ENCODE data around the gene RARS1. TPM values are rescaled to one million over a fixed set of nuclear protein-coding genes. Genes with fewer than 3 reads are reported as not detected.
"Not testable (repeated sequence)": the region's sequence is repeated elsewhere in the genome, so short reads cannot be mapped to it uniquely, and the experiment has no call there.

The RARS1 gene
- total RNA-seq, 1 donor from 2014 or later = 78.3 TPM

GRCh38 chr5:168481330-168481788 is 4.9 kb upstream of the RARS1 start:
- DNase-seq (ENCODE audit: low spot score) = no peak

- no peak for DNase-seq (ENCODE audit: low spot score)
Observed at GRCh38 chr5:168482361-168482760, 3.9 kb upstream of the RARS1 start.

GRCh38 chr5:168489059-168489458 is 2.8 kb downstream of the RARS1 start:
- DNase-seq (ENCODE audit: low spot score) = no peak

GRCh38 chr5:168494057-168494555 is 7.8 kb downstream of the RARS1 start:
- no peak for DNase-seq (ENCODE audit: low spot score)

DNA sequence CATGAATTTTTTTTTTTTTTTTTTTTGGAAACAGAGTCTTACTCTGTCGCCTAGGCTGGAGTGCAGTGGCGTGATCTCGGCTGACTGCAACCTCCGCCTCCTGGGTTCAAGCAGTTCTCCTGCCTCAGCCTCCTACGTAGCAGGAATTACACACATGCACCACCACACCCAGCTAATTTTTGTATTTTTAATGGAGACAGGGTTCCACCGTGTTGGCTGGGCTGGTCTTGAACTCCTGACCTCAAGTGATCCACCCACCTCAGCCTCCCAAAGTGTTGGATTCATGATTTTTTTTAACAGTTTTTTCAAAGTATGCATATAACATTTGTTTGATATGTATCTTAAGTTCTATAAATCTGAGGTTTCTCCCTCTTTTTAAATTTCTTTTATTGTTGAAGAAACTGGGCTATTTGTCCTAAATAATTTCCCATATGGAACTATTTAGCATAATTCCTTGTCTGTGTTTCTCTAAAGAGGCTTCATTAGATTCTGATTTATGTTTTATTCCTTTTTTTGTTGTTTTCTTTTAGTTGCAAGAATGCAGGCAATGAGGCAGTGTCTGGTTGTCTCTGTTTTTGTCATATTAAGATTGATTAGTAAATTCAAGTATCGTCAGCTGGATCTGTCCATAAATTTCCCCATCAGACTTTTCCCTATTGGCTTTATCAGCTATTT is 16.4 kb downstream of the RARS1 start:
- DNase-seq (ENCODE audit: low spot score) = no peak

- DNase-seq (ENCODE audit: low spot score) = no peak
Observed at GRCh38 chr5:168513861-168514428, 27.7 kb downstream of the RARS1 start.

- no peak for DNase-seq (ENCODE audit: low spot score)
Observed at GRCh38 chr5:168525856-168526255, 39.6 kb downstream of the RARS1 start.

GRCh38 chr5:168527756-168528295 is 41.6 kb downstream of the RARS1 start:
- DNase-seq (ENCODE audit: low spot score) = no peak

DNA sequence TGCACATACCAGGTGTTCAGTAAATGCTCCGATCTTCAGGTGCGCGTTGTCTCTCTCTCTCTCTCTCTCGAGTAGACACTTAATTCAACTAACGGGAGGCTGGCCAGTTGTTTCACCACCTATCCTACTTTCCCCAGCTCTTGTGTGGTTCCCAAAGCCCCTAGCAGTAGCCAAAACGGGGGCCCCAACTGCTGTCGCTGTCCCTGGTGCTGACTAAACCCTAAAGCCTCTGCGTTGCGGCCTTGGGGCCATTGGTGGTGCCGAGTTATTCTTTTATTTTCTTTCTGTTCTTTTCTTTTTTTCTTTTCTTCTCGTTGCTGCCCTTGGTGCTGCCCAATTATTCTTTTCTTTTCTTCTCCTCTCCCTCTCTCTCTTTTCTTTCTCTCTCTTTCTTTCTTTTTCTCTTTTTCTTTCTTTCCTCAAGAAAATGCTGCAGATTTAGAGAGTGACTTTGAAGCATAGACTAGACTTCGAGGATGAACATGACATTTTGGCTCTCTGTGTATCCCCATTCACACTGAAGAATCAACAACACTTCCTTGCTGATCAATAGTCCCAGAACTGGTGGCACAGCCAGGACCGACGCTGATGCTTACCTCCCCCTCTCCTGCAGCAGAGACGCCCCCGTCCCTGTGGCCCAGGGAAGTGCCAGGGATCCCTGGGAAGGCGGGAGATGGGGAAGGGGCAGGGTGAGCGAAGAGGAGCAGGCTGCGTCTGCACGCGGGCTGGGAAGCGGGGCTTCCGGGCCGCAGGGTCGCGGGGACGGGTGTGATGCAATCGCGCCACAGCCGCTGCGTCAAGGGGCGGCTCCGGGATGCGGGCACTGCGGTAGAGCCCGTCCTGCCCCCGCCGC is 42.5 kb downstream of the RARS1 start, which contains the start of gene FBLL1:
FBLL1 (plus strand) TSS at position 785 of the 853 bp plus-strand sequence. CDS start 200 bp downstream, outside the sequence.
- DNase-seq (ENCODE audit: low spot score) = no peak

GRCh38 chr5:168529374-168530234 is 43.3 kb downstream of the RARS1 start:
- DNase-seq (ENCODE audit: low spot score) = no peak

DNA sequence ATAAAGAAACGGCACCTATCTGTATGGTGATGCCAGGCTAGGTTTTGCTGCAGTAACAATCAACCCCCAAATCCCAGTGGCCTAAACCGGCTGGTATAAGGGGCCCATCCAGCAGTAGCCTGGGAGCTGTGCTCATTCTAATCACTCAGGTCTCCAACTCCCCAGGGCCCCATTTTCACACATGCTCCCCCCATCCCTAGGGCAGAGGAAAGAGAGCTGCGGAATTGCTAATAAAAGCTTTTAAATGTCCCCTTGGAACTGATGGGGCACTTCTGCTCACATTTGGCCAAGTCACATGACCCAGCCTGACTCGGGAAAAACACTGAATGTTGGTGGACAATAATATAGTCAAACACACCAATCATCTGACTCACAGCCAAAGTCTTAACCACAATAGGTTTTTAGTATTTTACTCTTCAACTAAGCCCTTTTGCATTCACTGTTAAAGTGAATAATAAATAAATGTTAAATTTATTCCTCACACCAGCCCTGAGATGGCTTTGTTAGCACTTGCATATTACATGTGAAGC is 44.4 kb downstream of the RARS1 start:
- no peak for DNase-seq (ENCODE audit: low spot score)

DNA sequence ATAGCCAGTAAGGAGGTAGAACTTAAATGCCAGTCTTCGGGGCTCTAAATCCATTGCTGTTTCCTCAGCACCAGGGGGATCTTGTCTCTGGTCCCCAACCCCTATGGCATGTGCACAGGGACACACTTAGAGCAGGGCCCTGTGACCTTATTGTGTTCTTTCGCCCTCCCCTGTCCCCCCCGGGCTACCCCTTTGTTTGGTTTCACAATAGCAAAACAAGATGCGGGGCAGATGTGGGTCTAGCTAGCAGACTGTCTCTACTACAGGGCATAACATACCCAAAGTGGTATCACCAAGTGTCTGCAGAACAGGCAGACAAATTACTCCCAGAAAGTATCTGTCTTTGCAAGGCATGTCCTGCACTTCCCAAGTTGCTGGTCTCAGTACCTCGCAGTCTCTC is 44.9 kb downstream of the RARS1 start:
- DNase-seq (ENCODE audit: low spot score) = no peak

DNA sequence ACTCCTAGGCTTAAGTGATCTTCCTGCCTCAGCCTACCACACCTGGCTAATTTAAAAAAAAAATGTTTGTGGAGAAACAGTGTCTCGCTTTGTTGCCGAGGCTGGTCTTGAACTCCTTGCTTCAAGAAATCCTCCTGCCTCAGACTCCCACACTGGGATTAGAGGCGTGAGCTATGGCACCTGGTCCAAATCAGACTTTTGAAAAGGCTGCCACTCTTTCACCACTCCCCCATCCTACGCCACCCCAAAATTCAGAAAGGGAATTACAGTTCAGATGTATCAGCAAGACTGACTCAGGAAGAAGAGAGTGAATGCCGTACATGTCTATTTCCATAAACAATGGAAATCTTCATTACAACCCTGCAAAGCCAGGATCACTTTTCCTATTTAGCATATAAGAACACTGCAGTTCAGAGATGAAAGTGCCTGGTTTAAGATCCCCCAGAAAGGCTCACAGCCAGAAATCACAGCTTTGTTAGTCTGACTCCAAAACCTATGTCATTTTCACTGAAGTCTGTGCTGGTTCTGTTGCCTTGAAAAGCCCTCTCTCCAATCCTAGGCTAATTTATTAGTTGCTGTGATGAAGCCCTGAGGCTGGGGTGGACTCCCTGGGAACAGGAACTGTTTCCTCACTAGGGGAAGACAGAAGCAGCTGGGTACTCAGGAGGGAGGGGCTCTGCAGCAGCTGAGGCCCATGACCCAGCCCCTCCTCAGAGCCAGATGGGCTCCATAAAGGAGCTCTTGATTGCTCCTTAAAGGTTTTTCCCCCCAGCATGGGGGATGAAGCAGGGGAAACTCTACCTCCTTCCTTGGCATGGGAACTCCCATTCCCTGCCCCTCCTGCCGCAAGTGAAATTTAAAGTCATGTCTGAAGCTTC is 46.0 kb downstream of the RARS1 start:
- DNase-seq (ENCODE audit: low spot score) = no peak

GRCh38 chr5:168534351-168534750 is 48.1 kb downstream of the RARS1 start:
- DNase-seq (ENCODE audit: low spot score) = not testable (repeated sequence)

- DNase-seq (ENCODE audit: low spot score) = no peak
Observed at GRCh38 chr5:168537176-168537575, 50.9 kb downstream of the RARS1 start.

GRCh38 chr5:168549554-168549953 is 63.3 kb downstream of the RARS1 start:
- no peak for DNase-seq (ENCODE audit: low spot score)

- no peak for DNase-seq (ENCODE audit: low spot score)
Observed at GRCh38 chr5:168550656-168551055, 64.4 kb downstream of the RARS1 start.

DNA sequence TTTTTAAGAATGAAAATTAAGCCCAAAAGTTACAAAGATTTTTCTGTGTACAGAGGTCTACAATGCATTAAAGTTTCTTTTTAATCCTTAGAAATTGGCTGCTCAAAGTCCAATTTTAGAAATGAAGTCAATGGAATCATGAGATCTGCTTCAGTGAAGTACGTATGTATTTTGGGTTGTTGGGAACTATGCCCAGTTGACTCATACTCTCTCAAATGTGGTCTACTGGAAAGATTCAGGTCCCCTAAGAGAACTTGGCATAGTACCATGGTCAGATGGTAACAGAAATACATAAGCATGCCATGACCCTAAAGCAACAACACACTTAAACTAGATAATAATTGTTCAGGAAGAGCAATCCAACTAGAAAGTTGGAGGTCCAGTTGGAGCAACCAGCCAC is 65.9 kb downstream of the RARS1 start:
- DNase-seq (ENCODE audit: low spot score) = no peak

DNA sequence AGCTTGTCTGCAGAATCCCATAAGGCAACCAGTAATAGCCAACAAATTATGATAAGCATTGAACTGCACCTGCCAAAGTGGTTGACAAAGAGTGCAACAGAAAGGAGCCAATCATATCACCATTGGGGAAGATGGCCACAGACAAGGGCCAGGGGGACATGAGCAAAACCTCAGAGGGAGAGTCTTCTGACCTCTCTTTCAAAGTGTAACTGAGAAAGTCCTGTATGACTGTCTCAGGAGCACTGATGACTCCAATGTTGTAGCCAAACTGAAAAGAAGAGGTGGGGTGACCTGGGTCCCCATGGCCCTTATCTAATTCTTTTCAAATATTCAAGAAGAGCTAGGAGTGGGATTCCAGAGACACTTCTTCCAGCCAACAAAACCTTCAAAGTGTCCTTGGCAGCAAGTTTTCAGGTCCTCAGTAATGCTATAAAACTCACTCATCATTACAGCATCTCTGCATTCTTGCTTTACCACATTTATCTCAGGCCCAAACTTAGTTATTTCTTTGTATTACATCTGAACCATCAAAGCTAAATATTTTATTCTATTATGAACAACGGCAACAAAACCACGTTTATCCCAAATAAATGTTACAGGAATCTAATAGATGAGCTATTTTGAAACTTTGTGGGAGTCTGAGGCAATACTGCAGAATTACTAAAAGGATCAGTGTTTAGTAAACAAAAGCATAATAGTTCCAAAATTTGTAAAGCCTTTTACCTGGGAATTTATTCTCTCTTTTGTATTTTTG is 67.3 kb downstream of the RARS1 start:
- DNase-seq (ENCODE audit: low spot score) = no peak

All from ureter (tissue), 1 donor.